HT-29 (cell line): Measurements from ENCODE around the gene RASGEF1C. TPM values are rescaled to one million over a fixed set of nuclear protein-coding genes. Genes with fewer than 3 reads are reported as not detected.
A peak's percentile ranks its signal among the peaks of the same experiment; 100 is the strongest.

Source experiments
- DNase-seq: peaks from one replicate; pipeline ENCODE4 v3.0.0-alpha.2; 2015; ENCODE audit warnings: low spot score
- total RNA-seq: library from RNA; depleted of rRNA; stranded (reverse); fragments of >200 nt; shearing (Covaris generic); gene quantifications from 2 replicates; pipeline ENCODE4 v1.2.3, GENCODE V29; 2014

RASGEF1C gene
- total RNA-seq, 1 experiment from 2014 or later, result not detected

DNA sequence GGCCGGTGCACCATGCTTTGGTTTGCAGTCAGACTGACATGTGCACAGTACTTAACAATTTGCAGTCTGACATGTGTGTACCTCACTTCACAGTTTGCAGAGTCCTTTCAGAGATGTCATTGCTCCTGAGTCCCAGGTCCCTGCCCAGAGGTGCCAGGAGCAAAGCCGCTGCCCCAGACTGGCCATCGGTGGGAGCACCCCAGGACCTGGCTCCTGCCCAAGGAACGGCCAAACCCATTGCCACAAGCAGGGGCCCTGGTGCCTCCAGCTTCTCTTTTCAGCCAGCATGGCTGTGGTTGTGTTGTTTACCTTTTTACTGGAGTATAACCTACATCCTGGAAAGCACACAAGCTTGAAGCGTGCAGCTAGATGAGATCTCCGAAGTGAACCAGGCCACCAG is 28.6 kb downstream of the RASGEF1C start:
- DNase-seq, result no peak

DNA sequence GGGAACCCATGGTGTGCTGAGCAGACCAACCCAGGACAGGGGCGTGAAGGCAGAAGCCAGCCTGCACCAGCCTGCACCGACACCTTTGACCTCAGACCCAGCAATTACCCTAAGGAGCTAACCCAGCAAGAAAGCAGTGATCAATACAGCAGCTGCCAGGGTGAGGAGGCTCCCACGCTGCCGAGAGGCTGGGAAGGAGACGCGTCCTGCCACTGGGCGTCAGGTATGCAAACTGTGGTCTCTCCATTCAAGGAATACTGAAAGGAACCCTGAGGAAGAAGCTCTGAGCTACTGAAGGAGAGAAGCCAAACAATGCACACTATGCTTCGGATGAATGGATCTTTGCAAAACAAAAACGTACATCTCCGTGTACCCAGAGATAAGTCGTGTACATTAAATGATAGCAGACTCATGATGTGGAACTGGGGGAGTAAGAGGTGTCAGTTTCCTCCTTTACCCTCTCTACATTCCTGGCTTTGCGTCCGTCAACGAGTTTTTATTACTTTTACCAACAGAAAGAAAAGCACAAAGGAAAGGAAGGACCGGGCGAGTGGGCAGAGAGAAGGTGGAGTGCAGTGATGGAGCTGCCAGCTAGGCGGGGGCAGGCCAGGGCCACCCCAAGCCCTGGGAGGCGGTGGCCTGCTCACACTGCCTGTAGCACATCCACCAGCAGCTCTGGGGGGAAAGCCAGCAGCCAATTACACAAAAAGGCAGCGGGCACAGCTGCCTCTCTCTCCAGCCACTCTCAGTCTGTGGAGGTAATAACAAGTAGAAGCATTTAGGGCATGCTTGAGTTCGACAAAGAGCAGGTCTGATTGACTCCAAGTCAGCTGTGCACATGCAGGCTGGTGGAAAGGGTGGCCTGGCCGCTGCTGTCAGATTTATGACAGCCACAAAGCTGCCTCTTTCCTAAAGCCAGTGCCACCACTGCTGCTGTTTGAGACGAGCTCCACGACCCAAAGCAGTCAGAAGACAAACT is 29.3 kb downstream of the RASGEF1C start:
- DNase-seq, result no peak

DNA sequence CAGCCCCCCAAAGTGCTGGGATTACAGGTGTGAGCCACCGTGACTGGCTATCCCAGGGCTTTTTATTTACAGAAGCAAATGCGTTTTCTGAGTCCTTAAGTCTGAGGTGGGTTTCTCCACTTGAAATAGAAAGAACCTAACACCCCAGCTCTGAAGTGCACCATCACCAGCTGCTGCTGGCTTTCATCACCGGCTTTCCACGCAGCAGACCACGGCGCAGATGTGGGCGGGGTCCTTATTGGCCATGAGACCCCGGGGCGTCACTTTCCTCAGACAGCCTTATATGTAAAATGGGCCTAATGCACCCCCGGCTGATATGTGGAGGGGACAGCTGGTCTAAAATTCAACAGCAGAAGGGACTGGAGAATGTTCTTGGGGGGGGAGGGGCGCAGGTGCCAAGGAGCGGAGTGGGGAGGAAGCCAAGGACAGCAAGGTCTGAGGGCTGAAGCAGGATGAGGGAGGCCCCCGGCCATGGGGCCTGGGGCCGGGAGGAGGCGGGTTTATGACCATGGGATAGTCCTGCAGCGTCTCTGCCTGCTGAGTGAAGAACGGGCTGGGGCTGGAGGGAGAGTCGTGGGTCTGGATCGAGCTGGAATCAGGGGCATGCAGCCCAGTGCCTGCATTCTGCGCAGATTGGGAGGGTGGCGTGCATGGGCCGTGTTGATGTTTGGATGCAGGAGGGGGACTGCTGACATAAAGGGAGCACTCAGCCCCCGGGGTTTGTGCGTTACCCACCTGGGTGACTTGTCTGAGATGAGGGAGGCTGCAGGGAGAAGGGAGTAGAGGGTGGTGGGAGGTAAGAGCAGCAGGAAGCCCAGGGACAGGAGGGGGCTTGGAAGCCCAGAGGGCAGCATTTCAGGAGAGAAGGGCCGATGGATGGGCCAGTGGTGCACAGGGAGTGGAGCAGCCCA is 30.2 kb downstream of the RASGEF1C start:
- DNase-seq, result no peak

DNA sequence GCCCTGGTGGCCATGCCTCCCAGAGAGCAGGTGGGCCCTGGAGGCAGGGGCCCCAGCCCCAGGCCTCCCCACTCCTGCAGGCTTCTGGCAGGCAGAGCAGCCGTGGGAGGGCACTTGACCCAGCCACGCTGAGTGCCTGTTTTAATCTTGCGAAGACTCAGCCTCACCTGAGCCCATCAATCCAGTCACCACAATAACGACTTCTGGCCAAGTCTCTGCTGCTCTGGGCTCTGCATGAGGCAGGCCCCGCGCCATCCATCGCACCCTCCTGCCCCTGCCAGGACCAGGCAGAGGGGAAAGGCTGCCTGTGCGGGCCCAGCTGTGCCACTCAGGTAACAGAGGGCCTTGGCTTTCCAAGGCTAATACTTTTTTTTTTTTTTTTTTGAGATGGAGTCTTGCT is 32.8 kb downstream of the RASGEF1C start:
- no peak for DNase-seq

DNA sequence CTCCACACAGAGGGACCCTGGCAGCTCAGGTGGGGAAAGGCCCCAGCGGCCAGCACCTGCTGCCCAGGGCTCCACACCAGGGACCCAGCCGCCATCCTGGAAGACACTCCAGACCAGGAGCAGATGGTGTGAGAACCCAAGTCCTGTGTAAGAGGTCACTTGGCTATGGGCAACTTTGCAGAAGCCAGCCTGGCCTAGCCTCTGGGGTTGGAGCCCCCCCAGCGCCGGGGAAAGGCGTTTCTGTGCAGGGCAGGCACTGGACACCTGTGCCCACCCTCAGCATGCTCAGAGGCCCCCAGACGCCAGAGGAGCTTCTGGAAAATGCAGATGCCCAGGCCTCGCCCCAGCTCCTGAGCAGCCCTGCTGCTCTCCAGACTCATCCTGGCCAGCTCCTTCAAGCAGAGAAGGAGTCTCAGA is 34.0 kb downstream of the RASGEF1C start:
- DNase-seq, result no peak

DNA sequence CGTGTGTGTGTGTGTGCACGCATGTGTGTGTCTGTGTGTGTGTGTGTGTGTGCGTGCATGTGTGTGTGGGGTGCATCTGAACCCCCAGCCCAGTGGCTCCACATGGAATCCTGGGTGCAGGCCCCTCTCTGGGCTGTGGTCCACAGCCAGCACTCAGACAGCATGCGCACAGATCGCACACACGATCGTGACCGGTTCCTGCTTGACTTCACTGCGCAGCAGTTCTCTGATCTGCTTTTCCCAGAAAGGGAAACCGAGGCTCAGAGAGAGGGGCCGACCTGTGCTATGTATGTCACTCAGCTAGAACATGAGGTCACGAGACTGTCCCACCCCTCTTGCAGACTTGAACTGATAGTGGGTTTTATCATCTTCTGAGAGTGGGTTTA is 34.4 kb downstream of the RASGEF1C start:
- DNase-seq, result no peak

DNA sequence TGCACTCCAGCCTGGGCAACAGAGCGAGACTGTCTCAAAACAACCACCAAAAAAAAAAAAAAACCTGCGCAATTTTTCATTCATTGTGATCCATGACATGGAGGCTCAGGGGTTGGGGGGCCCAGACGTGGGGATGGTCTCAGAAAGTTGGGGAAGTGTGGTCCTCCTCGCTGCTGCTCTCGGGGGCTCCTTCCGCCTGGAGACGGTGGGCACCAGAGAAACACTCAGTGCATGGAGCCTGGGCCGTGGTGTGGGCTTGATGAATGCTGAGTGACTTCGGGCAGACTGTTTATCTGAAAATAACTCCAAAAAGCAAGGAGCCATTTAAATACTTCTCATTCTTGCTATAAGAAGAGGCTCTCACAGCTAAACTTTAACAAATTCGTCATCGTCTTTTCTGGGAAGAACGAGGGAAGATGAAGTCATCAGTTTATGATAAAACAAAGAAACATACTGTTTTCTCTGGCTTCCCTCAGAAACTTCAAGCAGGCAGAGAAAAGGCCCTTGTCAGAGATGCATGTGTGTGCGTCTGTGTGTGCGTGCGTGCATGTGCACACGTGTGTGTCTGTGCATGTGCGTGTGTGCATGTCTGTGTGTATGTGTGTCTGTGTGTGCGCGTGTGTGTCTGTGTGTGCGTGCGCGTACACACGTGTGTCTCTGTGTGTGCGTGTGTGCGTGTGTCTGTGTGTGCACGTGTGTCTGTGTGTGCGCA is 35.0 kb downstream of the RASGEF1C start:
- no peak for DNase-seq

DNA sequence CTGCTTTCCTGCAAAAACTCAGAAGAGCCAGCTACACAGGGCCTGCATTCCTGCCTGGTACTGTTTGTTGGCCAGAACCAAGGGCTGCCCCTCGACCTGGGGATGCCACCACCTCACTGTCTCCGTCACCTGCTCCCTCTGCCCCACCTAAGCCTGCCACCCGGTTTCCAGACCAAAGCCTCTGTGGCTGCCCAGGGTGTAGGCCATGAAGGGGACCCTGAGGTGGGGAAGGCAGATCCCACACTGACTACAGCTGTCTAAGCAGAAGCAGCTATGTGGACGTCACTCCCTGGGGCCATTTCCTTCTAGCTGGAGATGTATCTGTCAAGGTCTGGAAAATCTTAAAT is 35.8 kb downstream of the RASGEF1C start:
- DNase-seq, result no peak

DNA sequence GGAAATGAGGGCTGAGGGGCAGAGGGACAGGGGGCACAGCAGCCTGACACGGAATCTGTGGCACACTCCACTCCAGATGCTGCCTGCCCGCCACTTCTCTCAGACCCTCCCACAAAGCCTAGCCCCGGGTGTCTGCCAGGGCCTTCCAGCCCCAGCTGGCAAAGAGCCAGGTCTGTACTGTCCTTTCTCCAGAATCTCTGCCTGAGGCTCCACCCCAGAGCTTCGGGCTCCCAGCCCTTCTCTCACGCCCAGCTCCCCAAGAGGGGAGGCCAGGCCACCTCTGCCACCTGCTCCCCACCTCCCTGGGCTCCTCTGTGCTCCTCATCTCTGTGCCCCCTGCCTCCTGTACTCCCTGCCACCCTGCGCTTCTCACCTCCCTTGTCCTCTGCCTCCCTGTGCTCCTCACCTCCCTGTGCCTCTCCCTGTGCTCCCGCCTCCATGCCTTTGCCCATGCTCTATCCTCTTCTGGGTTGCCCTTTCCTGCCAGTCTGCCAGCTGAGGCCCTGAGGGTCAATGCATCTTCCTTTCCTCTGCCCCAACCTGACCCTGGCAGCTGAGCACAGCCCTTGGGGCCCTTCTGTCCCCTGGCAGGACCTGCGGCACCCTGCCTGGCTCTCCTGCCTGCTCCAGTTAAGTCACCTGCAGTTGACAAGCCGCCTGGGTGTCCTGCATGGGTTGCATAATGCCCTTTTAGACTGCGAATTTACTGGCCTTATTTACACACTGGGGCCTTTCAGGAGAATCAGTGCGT is 36.4 kb downstream of the RASGEF1C start:
- DNase-seq, result peak; percentile 12

DNA sequence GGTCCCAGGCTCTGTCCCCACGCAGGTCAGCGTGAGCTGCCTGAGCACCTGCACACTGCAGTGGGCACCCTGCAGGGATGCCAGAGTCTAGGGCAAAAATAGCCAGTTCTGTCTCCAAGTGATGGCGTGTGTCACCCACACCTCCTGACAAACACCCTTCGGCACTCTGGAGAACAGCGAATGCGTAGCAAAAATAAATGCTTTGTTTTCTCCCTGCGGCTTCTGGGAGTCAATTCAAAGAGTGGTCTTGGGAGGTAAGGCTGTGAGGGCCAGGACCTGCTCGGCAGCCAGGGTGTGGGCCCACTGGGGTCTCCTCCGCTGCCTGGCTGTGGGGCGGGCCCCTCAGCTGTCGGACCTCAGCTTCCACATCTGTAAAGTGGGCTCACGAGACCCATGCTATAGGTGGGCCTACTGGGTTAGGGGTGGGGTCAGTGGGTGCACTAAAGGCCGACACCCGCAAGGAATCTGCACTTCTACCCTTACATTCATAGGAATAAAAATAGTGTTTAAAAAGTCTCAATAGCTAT is 37.4 kb downstream of the RASGEF1C start:
- DNase-seq, result no peak

DNA sequence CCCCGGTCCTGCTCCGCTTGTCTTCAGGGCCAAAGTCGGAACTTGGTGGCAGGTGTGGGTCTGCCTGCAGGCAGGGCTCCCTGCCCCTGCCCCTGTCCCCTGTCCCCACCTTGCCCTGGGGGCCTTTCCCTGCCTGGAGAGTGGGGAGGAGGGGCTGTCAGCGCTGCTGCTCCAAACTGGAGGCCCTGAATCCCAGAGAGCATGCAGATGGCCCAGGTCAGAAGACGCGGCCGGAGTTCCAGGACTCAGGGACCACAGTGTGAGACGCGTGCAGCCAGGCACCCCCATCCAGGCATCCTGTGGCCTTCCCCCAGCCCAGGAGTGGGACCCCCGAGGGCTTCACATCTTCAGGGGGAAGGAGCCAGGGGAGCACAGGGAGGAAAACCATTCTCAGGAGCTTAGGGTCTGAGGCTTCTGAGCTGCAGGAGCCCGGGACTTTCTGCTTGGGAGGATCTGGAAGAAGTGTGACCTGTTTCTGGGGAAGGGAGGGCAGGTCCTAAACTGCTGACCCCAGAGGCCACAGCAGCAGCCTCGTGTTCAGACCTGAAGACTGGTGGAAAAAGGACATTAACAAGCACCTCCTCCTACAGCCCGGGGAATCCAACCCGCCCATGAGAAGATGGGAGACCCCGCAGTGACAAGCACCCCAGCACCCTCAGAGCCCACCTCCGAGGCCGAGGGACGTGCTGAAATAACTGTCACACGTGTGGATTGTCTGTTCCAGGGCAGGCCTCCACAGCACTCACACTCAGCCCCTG is 38.0 kb downstream of the RASGEF1C start:
- DNase-seq, result no peak

DNA sequence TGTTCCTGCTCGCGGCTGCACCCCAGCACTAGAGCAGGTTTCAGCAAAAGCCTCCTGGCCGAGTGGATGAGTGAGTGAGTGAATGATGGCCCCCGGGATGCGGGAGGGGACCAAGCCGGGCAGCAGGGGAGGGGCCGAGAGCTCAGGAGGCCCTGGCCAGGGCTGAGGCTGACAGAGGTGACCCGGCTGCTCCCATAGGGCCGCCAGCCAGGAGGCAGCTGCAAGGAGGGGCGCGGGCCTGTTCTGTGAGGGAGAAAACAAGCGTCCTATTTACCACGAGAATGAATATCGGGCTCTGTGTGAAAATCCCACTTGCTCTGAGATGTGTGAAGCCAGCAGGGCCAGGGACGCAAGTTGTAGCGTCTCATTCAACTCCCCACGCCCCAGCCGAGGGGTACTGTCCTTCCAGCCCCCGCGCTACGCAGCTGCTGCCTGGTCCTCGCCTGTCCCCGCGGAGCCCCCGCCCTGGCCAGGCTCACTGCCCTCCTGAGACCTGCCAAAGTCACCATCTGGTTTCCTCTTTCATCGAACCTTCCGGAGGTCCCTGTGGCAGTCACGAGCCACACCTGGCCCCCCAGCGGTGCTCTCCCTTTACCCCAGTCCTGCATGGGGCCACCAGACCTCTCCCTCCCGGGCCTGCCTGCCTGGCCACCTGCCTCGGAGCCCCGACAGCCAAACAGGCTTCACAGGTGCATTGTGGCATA is 38.8 kb downstream of the RASGEF1C start:
- DNase-seq, result no peak

DNA sequence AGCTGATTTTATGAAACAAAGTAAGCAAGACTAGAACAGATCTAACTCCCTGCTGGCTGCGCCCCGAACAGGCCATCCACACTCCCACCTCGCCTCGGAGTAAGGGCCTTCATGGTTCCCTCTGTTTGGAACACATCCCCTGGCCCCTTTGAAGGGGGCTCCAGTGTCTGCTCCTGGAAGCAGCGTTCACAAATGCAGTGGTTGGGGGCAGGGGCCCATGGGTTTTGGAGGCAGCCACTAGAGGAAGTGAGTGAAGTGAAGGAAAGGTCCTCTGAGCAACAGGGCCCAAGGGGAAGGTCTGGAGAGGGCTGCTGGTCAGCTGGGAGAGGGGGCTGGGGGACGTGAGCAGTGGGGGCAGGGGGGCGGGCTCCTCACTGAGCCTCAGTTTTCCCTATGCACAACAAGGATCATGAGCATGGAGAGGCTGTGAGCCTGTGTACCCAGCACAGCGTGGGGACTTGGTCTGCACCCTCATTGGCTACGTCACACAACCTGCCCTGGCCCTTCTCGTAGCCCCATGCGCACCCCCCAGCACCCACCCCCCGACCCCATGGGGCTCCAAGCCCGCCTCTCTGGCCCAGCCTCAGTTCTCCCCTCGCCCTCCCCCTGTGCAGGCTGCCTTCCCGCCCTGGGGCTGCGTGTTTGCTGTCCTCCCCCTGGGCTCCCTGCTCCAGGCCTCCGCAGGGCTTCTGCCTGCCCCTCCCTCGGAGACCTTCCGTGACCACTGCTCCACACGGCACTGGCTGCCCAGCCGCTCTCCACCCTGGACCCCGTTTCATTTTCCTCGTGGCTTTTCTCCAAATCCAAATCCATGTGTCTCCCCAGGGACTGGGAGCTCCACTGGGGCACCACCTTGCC is 39.5 kb downstream of the RASGEF1C start:
- no peak for DNase-seq

DNA sequence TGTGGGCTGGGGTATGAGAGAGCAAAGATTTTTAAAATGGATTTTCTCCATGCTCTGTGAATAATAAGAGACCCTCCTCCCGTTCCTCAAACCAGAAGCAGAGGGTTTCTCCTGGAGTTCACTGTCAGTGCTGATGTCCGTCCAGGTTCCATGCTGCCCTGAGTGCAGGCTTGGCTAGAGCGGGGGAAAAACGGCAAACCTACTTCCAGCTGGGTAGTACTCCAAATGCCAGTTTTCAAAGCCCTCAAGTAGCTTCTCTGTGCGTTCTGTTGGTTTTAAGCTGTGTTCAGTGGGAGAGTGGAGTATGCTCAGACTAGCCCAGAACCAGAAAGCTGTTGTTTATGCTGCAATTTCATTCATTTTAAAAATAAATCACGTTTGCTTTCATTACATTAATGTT is 40.3 kb downstream of the RASGEF1C start:
- no peak for DNase-seq

DNA sequence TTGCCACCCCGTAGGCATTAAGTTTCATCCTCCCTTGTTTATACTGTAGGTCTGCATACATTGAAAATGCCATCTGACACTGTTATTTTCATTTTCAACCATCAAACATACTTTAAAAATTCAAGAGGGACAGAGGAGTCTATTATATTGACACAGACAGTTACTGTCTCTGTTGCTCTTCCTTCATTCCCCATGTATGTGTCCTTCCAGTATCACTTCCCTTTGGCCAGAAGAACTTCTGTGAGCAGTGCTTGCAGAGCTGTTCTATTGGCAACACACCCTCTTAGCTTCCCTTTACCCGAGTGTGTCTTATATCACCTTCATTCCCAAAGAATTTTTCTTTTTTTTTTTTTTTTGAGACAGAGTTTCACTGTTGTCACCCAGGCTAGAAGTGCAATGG is 42.8 kb downstream of the RASGEF1C start:
- DNase-seq, result no peak

DNA sequence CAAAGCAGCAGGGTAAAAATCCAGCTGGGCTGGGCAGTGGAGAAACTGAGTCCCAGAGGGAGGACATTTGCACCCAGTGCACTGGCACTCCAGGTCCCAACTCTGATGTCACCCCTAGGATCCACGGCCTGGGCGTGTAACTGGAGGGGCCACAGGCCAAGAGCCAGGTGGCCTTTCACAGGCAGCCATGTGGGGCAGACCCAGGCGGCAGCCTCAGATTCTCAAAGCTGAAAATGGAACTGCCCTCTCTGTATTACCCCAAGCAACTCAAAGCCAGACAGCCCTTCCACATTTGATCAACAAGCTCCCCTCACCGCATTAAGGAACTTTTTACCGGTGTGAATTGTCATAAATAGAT is 46.7 kb downstream of the RASGEF1C start:
- DNase-seq, result no peak

DNA sequence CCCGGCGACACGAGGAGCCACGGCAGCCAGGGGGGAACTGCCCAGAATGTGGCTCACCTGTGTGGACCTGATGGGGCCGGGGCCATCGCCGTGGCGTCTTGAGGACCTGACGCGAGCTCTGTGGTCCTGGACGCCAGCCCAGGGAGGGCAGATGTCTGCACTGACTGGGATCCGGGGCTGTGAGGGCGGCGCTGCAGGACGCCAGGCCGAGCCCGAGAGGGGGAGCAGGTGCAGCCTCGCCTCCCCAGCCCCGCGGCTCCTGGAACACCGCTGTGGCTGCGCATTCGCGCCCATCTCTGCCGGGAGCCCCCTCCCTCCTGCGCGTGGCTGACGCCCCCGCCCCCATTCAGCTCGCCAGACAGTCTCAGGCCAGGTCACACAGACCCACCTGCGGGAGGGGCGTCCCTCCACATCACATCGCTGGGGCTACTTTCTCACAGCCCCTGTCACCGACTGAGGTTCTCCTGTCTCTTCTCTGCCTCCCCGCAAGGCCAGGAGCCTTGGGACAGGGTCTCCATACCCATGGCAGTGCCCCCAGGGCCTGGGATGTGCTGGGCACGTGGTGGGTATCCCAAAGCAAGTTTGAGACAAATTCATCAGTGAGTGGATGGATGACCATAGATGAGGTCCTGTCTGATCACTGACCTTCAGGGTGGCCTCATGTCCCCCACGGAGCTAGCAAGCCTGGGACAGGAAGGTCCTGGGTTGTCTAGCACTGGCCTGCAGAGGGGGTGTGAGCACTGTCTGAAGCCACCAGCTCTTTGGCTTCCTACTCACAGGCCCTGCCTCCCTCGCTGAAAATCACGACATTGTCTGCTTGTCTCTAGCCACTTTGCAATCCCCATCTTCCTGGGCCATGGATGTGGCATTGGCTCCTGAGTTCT is 47.3 kb downstream of the RASGEF1C start:
- peak; percentile 4 for DNase-seq

DNA sequence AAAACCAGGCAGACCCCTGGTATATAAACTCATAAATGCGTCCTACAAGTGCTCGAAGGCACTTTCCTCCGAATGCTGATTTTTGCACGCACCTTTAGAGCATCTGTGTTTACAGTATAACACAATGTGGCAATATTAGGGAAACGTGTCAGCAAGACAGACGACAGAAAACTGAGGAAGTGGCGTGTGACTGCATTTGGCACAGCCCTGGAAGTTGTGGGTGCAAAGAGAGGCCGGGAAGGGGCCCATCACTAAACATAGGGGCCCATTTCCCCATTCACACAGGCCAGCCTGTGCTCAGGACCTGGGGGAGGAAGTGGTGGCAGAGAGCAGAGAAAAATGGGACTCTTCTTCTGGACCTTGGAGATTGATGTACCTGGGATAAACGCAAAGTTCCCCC is 48.2 kb downstream of the RASGEF1C start:
- no peak for DNase-seq
